ENCODE measurements around the gene SLC35C1.

Gene SLC35C1

GRCh38 chr11:45846974-45847910, 42.3 kb downstream of the SLC35C1 start, which contains the start of gene CRY2:
TSS of gene CRY2 (plus strand) at chr11:45847475. CDS start at chr11:45847491, 16 bp downstream.
- peak; percentile 66 for DNase-seq

DNA sequence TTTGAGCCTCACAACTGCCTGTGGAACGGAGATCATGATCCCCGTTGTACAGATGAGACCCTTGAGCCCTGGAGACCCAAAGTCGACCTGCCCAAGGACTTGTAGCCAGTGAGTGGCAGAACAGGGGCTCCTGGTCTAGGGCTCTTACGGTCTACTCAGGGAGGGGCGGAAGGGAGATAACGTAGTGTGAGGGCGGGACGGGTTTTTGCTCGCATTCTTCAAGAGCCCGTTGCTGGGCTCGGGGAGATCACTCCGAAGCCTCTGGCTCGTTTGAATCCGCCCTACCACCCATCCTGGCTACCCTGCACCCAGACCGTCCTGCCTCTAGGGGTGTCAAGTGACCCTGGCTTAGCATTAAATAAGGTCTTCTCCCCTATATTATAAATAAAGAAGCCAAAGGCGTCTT, 43.0 kb downstream of the SLC35C1 start:
- DNase-seq = no peak

GRCh38 chr11:45848654-45849081, 43.7 kb downstream of the SLC35C1 start:
- DNase-seq = peak; percentile 5

GRCh38 chr11:45850446-45850845, 45.5 kb downstream of the SLC35C1 start:
- no peak for DNase-seq

DNA sequence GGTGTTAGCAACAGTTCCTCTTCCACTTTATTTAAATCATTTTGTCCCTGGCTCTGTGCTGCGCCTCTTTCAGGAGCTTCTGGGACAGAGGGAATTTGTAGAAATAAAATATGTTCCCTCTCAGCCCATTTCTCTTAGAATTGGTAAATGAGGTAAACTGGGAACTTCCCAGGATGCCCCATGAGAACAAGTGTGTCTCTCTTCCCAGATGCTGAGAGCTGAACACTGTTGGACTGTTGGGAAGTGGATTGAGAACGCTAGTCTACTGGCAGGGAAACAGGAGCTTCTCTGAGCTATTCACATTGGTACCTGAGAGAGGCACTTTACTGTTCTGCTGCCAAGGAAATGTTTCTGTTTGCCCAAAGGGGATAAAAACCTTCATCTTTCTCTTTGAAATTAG, 46.3 kb downstream of the SLC35C1 start:
- no peak for DNase-seq

DNA sequence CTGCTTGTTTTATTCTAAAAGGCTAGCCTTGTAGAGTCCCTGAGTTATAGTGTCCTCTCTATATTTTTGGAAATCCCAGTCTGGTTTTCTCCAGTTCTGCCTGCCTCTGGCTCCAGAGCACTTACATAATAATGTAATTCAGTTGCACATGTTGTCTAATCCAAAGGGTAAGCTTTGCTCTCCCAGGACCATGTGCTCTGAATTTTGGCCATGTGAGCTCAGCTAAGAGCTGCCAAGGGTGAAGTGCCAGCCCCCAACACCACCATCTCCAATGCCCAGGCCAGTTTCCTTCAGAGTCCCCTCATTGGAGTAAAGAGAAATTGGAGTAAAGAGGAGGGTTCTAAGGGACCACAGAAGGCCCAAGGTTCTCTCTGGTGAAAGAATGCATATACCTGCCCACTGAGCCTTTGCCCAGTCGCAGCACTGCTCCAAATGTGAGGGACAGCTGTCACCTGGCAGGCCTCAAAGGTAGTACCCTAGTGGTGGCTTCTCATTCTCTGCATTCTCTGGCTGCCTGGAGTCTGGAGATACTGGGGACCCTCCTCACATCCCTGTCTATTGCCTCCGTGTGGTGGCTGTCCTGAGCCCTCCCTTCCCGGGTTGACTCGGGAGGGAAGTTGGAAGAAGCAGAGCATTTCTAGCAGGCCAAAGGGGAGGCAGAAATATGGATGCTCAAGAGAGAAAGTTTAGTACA, 47.2 kb downstream of the SLC35C1 start:
- no peak for DNase-seq

DNA sequence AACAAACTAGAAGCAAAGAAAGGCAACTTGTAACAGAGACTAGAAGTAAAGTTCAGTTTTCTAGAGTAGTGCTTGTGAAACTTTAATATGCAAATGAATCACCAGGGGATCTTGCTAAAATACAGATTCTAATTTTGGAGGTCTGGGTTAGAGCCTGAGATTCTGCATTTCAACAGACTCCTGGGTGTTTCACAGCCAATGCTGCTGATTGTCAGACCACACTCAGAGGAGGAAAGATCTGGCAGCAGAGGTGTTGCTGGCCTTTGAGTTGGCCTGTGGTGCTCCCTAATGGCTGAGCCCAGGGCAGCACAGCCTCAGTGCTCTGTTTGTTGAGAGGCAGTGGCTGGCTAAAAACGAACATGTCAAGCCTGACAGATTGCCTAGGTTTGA, 47.8 kb downstream of the SLC35C1 start:
- DNase-seq = no peak

GRCh38 chr11:45853332-45854219, 48.6 kb downstream of the SLC35C1 start:
- no peak for DNase-seq

DNA sequence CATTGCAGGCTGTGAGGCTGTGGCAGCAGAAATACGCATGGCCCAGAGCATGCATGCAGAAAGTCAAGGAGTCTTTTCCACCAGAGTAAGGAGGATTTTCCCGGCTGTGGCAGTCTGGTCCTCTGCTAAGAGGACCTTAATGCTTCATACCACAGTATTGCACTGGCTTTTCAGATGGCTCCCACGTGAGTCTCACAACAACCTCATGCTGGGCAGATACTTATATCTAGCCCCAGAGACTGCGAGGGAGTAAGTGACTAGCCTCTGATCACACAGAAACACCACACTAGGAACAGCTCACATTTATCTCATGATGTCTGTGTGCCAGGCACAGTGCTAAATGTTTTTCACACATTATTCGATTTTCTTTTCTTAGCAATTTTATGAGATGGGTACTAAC, 50.4 kb downstream of the SLC35C1 start:
- no peak for DNase-seq

DNA sequence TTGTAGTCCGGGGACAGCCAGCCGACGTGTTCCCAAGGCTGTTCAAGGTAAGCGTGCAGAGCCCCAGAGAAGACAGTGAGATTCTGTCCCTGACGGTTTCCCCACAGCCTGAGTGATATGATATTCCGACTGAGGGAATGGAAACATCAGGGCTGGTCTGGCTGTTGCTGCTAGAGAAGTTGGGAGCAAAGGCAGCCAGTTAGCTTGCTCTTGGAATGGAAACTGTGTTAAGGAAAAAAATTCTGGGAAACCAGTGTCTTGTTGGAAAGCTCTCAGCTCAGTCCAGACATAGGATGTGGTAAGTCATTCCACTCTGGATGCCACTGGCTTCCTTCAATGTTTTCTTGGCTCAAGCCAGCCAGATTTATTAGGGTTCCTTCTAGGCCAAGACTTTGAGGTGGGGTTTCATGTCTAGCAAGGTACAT, 51.1 kb downstream of the SLC35C1 start:
- no peak for DNase-seq

DNA sequence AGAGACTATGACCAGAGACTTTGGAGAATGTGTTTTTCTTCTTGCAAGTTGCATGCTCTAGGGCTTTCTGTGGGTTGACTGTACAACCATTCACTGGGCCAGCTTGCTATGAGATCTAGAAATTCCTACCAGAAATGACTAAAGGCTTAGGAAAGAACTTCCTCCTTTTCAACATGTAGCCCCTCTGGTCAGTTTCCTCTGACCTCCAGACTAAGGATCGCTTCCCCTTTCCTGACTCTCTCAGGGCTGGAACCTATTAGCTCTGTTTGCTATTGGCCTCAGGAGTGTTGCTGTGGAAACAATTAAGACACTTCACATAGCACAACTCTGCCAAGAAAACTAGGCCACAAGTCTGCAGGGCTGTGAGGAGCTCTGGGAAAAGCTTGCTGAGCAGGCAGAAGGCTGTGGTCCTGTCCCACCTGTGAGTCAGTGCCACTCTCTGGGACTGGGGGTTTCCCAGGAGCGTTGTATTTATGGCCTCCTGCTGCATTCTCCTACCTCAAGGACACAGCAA, 53.1 kb downstream of the SLC35C1 start:
- DNase-seq = no peak

GRCh38 chr11:45858751-45859398, 53.9 kb downstream of the SLC35C1 start:
- DNase-seq = no peak

- no peak for DNase-seq
Measured at GRCh38 chr11:45859661-45860140, 54.8 kb downstream of the SLC35C1 start.

DNA sequence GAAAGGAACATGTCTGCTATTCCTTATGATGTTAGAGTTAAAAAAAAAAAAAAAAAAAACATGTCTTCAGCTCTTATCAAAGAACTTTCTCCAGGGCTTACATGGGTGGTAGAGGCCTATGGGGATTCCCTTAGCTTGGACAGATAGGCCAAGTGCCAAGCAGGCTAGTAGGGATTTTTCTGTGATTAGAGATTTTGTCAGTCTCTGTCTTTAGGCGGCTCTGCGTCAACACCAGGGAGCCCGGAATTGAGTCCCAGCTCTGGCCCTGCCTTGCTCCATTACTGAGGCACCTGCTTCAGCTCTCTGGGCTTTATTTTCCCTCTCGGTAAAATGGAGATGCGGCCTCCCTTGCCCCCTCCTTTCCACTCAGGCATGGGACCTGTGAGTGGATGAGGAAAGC, 55.4 kb downstream of the SLC35C1 start:
- no peak for DNase-seq

DNA sequence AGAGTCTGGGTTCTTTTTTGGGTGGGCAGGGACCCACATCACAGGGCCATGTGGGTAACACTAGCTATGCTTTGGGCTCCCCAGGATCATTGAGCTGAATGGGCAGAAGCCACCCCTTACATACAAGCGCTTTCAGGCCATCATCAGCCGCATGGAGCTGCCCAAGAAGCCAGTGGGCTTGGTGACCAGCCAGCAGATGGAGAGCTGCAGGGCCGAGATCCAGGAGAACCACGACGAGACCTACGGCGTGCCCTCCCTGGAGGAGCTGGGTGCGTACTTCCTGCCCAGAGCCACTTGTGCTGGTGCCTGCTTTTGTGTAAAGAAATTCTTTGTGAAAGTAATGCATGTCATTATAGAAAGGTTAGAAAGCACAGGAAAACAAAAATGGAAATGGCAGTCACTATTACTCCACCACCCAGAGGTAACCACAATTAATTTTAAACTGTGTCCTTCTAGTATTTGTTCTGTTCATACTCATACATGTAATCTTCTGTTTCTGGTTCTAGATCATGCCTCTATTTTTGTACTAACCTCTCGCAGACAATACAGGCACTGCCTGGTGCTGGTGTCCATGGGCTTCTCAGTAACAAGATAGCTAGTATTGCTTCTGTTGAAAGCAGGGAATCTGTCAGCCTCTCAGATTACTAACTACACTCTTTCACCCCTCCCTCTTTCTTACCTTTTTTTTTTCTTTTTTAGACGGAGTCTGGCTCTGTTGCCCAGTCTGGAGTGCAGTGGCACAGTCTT, 56.0 kb downstream of the SLC35C1 start:
- DNase-seq = no peak

Data from NCI-H510A treated with DMSO at 0.1 percent for 48 hours (cell line).